Caco-2 (cell line): Measurements from ENCODE around the gene ASCC2. TPM values are rescaled to one million over a fixed set of nuclear protein-coding genes. Genes with fewer than 3 reads are reported as not detected.
A peak's percentile ranks its signal among the peaks of the same experiment; 100 is the strongest.

Experiments used
- BruUV-seq: library from RNA; stranded (reverse); fragments of 400-500 nt; replicated peaks from 2 replicates; lab custom pipeline; 2021; lab: Mats Ljungman, UMichigan
- CTCF ChIA-PET: fragments of 300-600 bp; sonication (Branson Sonifier 250); formaldehyde crosslinking; loops from one replicate; lab custom pipeline; 2022; ENCODE audit warnings: antibody characterized with exemption; lab: Charles Lee
- POLR2A ChIA-PET: fragments of 300-600 bp; sonication (Branson Sonifier 250); formaldehyde crosslinking; loops from one replicate; lab custom pipeline; 2022; ENCODE audit warnings: antibody characterized with exemption; lab: Charles Lee
- DNase-seq, 2 experiments: peaks; one replicate each; pipeline versions ENCODE4 v3.0.0 to v3.0.0-alpha.2; 2020 to 2022
- H3K27me3 ChIP-seq: replicated peaks from 2 replicates; pipeline ENCODE4 v1.6.0; 2011; ENCODE audit warnings: low read length; ENCODE audit not compliant: control insufficient read depth, insufficient read depth
- H3K36me3 ChIP-seq: 2 replicates; pipeline ENCODE4 v1.5.1; 2011; ENCODE audit warnings: low read length; ENCODE audit not compliant: control insufficient read depth, insufficient read depth
- H3K4me1 ChIP-seq: fragments of 250-450 bp; sonication (Bioruptor Pico); 2 replicates; pipeline ENCODE4 v1.5.1; 2020; ENCODE audit warnings: mild to moderate bottlenecking
- H3K4me3 ChIP-seq: 2 replicates; pipeline ENCODE4 v1.5.1; 2011; ENCODE audit warnings: low read depth, mild to moderate bottlenecking, control low read depth, low read length
- H3K9me3 ChIP-seq: fragments of 250-450 bp; sonication (Bioruptor Pico); 2 replicates; pipeline ENCODE4 v1.5.1; 2020; ENCODE audit warnings: mild to moderate bottlenecking, moderate library complexity
- H3K27ac Mint-ChIP-seq: one replicate; pipeline ENCODE4 v1.8.0; 2022; ENCODE audit warnings: mixed read lengths; ENCODE audit not compliant: unreplicated experiment
- H3K27me3 Mint-ChIP-seq: one replicate; pipeline ENCODE4 v1.8.0; 2022; ENCODE audit warnings: mixed read lengths; ENCODE audit not compliant: insufficient read depth, unreplicated experiment
- H3K36me3 Mint-ChIP-seq: one replicate; pipeline ENCODE4 v1.8.0; 2022; ENCODE audit warnings: mild to moderate bottlenecking, mixed read lengths; ENCODE audit not compliant: insufficient read depth, unreplicated experiment
- H3K4me1 Mint-ChIP-seq: one replicate; pipeline ENCODE4 v1.8.0; 2022; ENCODE audit warnings: low read depth, mixed read lengths; ENCODE audit not compliant: unreplicated experiment
- H3K4me3 Mint-ChIP-seq: one replicate; pipeline ENCODE4 v1.8.0; 2022; ENCODE audit warnings: mild to moderate bottlenecking, moderate library complexity, mixed read lengths; ENCODE audit not compliant: unreplicated experiment
- H3K9me3 Mint-ChIP-seq: one replicate; pipeline ENCODE4 v1.8.0; 2022; ENCODE audit warnings: mixed read lengths; ENCODE audit not compliant: unreplicated experiment
- CTCF ChIP-seq, 2 experiments: fragments of 200-600 bp in 1 of 2; IDR thresholded peaks; 1 replicate in 1 of 2; 2 replicates in 1 of 2; pipeline versions ENCODE4 v1.5.1 to v1.8.0; 2011 to 2022; ENCODE audit warnings: antibody characterized with exemption in 1 of 2, control low read depth in 1 of 2, inconsistent platforms in 1 of 2, low read depth in 1 of 2, low read length in 1 of 2, mild to moderate bottlenecking in 1 of 2, moderate library complexity in 1 of 2; ENCODE audit not compliant: insufficient read depth in 1 of 2, severe bottlenecking in 1 of 2, unreplicated experiment in 1 of 2
- intact Hi-C: fragments of 100-400 bp; cut with micrococcal nuclease; formaldehyde crosslinking; loops from one replicate; pipeline ENCODE4 v1.10.0; 2022; ENCODE audit not compliant: unreplicated experiment
- total RNA-seq: library from RNA; stranded (reverse); gene quantifications from 2 replicates; pipeline ENCODE4 v1.2.3, GENCODE V29; 2022

ASCC2 gene
- total RNA-seq, 1 experiment from 2014 or later: 61.4 TPM

- POLR2A ChIA-PET: no interaction called here
Observed at GRCh38 chr22:29750029-29750428, 88.0 kb downstream of the ASCC2 start.

GRCh38 chr22:29748248-29748893 is 89.7 kb downstream of the ASCC2 start:
- ChIA-PET POLR2A (interaction anchor here (0.7 kb wide), 1 partner anchor 19 kb away, joined by 4 read pairs; the partner anchor contains the start of genes UQCR10 and ZMAT5), CTCF (interaction anchor here (0.6 to 1.4 kb wide), 3 partner anchors 257 to 637 kb away, joined by 3 to 6 read pairs (median 4); no protein-coding TSS in a partner anchor)
- no peaks in the 10 kb centered on the region for H3K27me3 Mint-ChIP-seq
- Histone ChIP-seq H3K9me3 (no peaks in the 10 kb centered on the region), H3K4me1 (peaks cover 16% of the 10 kb centered on the region; the same call in 1 of the 2 replicates), H3K36me3 (no peaks in the 10 kb centered on the region), H3K4me3 (no peak overlapping the region), H3K27me3 (no peaks in the 10 kb centered on the region)
- DNase-seq: peak; percentile 23 to 56
- H3K4me3 Mint-ChIP-seq: peak overlapping the region; percentile 6
- peaks cover 13% of the 10 kb centered on the region for H3K4me1 Mint-ChIP-seq
- no peaks in the 10 kb centered on the region for H3K36me3 Mint-ChIP-seq
- intact Hi-C loops: no loop called here
- no peak for TF ChIP-seq CTCF (IDR thresholded peaks at IDR 0.05; ENCODE audit: insufficient read depth in 1 of 2, low read depth in 1 of 2, low read length in 1 of 2, severe bottlenecking in 1 of 2, unreplicated experiment in 1 of 2)
- H3K9me3 Mint-ChIP-seq: no peaks in the 10 kb centered on the region
- peak overlapping the region; percentile 24 for H3K27ac Mint-ChIP-seq
- BruUV-seq: no TSS peak

More at GRCh38 chr22:29750029-29750428, 88.0 kb downstream of the ASCC2 start:
- no peak for TF ChIP-seq CTCF (IDR thresholded peaks at IDR 0.05; ENCODE audit: insufficient read depth in 1 of 2, low read depth in 1 of 2, low read length in 1 of 2, severe bottlenecking in 1 of 2, unreplicated experiment in 1 of 2)
- Mint-ChIP-seq H3K4me3 (no peak overlapping the region), H3K27ac (no peak overlapping the region), H3K27me3 (no peaks in the 10 kb centered on the region), H3K36me3 (no peaks in the 10 kb centered on the region), H3K9me3 (no peaks in the 10 kb centered on the region), H3K4me1 (peaks cover 13% of the 10 kb centered on the region)
- no peak for DNase-seq
- H3K36me3 ChIP-seq: no peaks in the 10 kb centered on the region
- intact Hi-C loops: no loop called here
- CTCF ChIA-PET: interaction anchor here (0.6 kb wide), 1 partner anchor 12 kb away, joined by 3 read pairs; no protein-coding TSS in a partner anchor
- peaks cover 16% of the 10 kb centered on the region; the same call in 1 of the 2 replicates for H3K4me1 ChIP-seq
- no peaks in the 10 kb centered on the region for H3K27me3 ChIP-seq
- no TSS peak for BruUV-seq
- no peaks in the 10 kb centered on the region for H3K9me3 ChIP-seq
- H3K4me3 ChIP-seq: no peak overlapping the region

GRCh38 chr22:29747832-29748231 is 90.2 kb downstream of the ASCC2 start:
- peak overlapping the region; percentile 24 for H3K27ac Mint-ChIP-seq
- Histone ChIP-seq H3K36me3 (no peaks in the 10 kb centered on the region), H3K4me1 (peaks cover 16% of the 10 kb centered on the region; the same call in 1 of the 2 replicates), H3K4me3 (no peak overlapping the region), H3K9me3 (no peaks in the 10 kb centered on the region), H3K27me3 (no peaks in the 10 kb centered on the region)
- ChIA-PET CTCF (interaction anchor here (1.4 kb wide), 1 partner anchor 257 kb away, joined by 6 read pairs; no protein-coding TSS in a partner anchor), POLR2A (interaction anchor here (0.7 kb wide), 1 partner anchor 19 kb away, joined by 4 read pairs; the partner anchor contains the start of genes UQCR10 and ZMAT5)
- intact Hi-C loops: no loop called here
- H3K27me3 Mint-ChIP-seq: no peaks in the 10 kb centered on the region
- H3K36me3 Mint-ChIP-seq: no peaks in the 10 kb centered on the region
- BruUV-seq: no TSS peak
- H3K9me3 Mint-ChIP-seq: no peaks in the 10 kb centered on the region
- no peak for DNase-seq
- peaks cover 13% of the 10 kb centered on the region for H3K4me1 Mint-ChIP-seq
- no peak for TF ChIP-seq CTCF (IDR thresholded peaks at IDR 0.05; ENCODE audit: insufficient read depth in 1 of 2, low read depth in 1 of 2, low read length in 1 of 2, severe bottlenecking in 1 of 2, unreplicated experiment in 1 of 2)
- H3K4me3 Mint-ChIP-seq: peak overlapping the region; percentile 6
